T-helper 22 cell (primary cell): Measurements from ENCODE around the gene MESP2.

Experiments used
- DNase-seq: peaks from one replicate; pipeline ENCODE4 v3.0.0-alpha.2; 2020; ENCODE audit warnings: low read depth

MESP2 gene

DNA sequence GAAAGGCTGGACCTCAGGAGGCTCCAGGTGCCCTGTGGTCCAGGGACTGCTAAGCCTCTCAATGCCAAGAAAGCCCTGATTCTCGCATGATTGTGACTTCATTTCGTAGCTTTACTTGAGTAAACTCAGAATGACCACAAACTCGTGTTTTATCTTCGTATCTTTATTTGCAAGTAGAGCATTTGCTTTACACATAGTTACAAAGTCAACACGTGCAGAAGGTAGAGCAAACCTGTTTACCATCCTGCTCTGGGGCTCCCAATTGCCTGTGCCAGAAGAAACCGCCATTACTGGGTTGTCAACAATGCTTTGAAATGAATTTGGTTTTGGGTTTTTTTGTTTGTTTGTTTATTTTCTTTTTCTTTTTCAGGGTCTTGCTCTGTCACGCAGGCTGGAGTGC, 19.2 kb upstream of the MESP2 start:
- no peak for DNase-seq

DNA sequence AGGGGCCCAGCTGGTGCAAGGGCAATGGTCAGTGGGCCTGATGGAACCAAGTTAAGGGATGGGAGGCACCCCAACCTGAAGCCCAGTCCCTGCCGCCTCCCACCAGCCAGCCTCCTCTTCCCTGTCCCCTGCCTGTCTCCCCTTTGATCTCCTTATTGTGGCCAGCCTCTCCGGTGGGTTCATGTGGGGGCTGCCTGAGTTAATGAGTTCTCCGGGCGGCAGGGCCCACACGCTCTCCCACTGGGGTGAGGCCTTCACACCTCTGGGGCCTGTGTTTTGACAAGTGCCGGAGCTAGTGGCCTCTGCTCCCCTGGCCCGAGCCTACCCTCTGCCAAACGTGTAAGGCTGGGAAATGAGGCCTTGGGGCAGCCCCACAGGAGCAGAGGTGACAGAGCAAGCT, 17.8 kb upstream of the MESP2 start:
- no peak for DNase-seq

DNA sequence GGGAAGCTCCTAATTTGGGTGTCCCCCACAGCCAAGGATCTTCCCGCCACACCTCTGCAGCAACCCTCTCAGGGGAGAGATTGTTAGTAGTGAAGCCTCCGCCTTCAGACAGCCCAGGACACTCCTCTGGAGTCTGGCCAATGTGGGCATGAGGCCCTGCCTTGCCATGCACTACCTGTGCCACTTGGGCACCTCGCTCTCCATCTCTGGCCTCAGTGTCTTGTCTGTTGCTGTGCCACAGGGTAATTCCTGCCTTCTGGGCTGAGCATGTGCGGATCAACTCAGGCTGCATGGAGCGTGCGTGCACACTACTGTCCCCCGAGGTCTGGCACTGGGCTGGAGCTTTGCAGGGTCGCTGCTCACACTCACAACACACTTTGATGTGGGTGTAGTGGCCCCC, 17.2 kb upstream of the MESP2 start:
- DNase-seq = no peak

DNA sequence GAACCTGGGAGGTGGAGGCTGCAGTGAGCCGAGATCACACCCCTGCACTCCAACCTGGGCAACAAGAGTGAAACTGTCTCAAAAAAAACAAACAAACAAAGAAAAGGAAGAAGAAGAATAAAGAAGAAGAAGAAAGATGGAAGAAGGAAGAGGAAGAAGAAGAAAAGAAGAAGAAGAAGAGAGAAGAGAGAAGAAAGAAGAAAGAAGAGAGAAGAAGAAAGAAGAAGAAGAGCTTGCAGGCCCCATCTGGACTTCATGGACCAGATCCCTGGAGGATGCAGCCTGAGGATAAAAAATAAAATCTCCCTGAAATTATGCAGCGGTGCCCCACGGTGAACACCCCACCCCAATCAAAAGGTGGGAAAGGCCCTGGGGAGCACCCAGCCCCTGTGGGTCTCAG, 16.3 kb upstream of the MESP2 start:
- DNase-seq = no peak

DNA sequence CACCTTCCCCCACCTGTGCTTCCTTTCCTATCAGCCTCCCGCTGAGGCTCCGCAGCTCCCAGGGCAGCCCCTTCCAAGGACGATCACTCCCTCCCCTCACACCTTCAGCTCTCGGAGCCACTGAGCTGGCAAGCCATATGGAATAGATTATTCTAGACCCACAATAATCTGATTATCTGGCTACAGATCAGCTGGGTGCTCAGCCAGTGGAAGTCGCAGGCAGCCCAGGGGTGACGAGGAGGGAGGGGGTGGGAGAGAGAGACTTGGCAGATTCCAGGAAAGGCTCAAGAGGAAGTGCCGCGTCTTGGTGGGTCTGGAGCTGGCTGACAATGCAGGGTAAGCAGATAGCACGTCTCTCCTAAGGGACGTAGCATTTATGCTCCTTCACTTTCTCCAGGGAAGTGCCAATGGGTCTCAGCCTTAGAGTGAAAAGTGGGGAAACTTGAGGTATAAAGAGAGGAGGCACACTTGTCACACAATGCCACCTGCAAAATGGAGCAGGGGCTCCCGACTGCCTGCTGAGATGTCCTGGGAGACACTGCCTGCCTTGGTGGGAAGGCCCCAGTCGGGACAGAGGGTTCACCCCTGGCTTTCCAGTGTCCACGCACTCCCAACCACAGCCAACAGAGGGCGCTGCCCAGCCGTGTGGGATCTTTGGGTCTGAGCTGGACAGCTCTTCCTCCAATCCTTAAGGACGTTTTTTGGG, 15.7 kb upstream of the MESP2 start:
- DNase-seq = no peak

DNA sequence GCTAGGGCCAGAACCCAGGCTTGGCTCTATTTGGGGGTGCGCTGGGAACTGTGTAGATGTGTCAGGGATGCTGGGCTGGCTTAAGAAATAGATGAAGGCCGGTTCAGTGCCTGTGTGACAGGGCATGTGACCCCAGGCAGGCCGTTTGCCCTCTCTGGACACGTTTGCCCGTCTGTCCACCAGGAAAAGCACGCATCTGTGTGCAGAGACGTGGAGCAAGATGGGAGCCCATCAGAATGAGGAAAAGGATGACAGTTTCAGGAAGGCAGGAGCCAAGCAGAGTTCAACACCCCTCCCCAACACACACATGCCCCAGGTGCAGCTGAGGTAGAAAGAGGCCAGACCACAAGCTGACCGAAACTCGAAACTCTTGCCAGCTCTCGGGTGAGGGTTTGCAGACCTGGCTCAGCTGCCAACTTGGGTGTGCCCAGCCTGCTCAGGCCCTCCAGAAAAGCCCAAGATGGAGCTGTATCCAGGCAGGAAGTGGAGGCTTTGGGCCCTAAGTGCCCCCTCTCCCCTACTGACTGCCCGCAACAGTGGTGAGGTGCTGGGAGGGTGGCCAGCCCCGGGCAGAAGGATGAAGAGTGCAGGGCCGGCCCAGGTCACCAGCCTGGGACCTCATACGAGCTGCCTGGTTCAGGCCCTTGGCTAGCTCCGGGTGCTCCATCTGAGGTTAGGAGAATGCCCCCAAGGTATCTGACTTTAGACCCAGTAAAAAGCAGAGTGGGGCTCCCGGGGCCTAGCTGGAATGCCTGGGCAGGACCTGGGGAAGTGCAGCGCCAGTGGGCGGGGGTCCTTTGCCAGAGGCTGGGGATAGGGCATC, 14.9 kb upstream of the MESP2 start:
- DNase-seq = no peak

DNA sequence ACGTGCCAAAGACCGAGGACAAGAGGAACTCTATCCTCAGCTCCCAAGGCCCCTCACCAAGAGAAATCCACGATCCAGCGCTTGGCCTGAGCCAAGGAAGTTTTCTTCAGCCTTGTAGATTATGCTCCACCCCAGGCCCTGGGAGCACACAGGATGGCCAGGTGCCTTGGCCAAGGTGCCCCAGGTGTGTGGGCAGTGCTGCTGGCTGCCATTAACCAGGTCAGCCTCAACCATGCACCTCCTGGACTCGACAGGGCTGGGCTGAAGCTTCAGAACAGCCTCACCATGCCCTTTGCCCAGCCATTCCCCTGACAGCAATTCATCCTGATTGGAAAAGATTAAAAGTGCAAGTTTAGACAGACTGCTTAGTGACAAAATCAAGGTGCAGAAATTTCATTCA, 14.2 kb upstream of the MESP2 start:
- no peak for DNase-seq

DNA sequence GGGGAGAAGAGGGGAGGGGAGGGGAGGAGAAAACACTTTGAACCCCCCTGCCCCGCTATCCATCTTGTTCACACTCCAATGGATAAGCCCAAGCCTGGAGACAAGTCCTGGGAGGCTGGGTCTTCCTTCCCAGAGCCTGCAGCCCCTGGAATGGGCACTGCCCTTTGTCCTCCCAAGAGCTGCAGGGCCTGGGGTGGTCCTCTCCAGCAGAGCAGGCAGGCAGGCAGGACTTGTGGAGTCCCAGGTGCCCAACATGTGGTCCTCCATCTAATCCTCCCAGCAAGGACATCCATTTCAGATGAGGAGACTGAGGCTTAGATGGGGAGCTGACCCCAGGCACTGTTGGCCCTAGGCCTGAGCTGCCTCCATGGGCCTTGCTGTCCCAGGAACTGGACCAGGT, 10.4 kb upstream of the MESP2 start:
- DNase-seq = no peak

DNA sequence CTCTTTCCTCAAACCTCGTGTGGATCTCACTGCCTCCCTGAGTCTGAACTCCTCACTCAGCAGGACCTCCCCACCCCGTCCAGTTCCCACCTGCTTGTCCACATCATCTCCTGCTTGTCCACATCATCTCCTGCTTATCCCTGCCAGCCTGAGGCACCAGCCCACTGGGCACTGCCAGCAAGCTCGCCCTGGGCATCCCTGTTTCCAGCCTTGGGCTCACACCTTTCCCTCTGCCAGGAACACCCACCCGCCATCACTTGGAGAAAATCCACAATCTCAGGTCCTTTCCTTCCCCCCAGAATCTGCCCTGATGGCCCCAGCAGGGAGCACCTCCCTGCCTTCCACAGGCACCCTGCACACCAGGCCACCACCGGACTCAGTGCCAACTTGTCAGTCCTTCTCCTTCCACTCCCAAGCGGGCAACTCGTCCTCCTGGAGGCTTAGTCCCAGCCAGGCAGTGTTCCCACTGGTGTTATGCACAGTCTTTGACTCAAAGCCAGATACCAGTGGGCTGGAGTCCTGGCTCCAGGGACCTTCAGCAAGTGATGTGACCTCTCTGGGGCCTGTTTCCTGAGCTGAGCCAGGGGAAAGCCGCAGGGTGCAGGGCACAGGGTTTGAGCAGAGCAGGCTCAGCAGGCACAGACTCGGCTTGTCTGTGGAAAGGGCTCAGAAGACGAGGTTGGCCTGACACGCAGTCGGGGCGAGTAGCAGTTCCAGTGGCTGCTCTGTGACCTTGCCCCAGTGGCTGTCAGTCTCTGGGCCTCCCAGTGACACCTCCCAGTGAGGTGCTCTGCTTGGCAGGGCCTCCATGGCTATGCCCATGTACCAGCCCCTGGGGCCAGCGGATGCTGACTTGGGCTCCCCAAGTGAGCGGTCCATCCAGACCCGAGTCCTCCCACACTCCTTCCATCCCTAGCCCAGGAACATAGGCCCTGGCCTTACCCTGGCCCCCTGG, 9.5 kb upstream of the MESP2 start:
- no peak for DNase-seq

DNA sequence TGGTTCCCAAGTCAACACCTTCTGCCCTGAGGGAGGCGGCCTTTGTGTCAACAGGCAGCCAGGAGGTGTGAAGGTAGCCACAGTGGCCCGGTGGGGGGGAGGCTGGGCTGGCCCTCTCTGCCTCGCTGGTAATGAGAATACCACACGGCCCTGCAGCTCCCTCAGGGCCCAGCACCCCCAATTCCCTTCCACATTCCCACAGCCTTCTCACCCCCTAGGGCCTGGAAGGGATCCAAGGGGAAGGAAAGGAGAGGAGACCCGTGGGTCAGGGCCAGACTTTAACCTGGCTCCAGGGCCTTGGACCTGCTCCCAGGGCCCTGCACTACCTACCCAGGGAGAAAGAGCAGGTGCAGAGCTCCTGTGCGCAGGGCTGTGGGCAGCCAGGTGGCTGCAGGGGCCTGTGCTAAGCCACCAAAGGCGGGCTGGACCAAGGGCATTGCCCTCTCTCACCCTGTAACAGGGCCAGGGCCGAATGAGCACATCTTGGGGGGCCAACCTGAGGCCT, 8.7 kb upstream of the MESP2 start:
- DNase-seq = no peak

DNA sequence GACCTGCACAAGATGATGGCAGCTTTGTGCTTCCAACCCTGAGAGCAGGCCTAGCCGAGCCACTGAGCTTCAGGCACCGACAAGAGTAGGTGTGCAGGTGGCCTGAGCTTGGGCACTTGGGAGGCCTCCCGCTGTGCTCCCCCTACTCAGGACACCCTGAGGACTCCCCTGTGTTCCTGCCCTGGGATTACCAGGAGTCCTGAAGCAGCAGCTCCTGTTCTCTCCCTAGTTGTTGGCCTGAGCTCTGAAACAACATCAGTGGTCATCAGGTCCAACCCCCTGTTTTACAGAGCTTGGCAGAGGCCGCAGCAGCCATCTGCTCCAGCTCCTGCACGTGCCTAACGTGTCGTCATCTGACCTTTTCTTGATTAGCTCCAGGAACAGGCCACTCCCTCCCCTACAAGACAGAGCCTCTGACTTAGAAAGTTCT, 8.0 kb upstream of the MESP2 start:
- DNase-seq = no peak

DNA sequence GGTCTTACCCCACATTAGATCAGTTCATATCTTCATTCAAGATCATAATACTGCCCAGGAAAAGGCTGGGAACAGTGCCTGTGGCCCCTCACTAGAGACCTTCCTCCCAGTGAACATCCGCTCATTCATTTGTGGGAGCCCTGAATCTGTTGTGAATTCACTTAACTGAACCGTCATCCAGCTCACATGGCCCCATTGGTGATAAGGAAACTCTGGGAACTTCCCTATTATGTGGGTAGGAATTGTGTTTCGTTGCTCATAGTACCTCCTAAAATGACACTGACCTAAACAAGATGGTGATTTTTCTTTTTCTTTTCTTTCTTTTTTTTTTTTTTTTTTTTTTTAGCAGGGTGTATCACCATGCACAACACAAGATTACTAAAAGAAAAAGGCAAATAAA, 6.8 kb upstream of the MESP2 start:
- DNase-seq = no peak

DNA sequence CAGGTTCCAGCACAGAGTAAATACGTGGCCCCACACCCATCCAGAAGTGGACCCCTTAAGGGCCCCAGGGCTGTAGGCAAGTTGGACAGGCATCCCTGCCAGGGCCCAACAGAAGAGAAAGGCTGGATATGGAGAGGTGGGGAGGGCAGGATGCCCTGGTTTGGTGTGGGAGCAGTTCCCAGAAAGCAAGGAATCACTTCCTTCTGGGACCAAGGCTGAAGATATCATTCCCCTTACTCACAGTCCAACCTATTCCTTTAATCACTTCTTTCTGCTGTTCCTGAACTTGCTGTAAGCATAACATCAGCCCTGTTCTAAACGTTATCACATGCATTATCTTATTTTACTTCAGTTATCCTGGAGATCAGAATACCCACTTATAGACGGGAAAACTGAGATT, 6.1 kb upstream of the MESP2 start:
- no peak for DNase-seq

DNA sequence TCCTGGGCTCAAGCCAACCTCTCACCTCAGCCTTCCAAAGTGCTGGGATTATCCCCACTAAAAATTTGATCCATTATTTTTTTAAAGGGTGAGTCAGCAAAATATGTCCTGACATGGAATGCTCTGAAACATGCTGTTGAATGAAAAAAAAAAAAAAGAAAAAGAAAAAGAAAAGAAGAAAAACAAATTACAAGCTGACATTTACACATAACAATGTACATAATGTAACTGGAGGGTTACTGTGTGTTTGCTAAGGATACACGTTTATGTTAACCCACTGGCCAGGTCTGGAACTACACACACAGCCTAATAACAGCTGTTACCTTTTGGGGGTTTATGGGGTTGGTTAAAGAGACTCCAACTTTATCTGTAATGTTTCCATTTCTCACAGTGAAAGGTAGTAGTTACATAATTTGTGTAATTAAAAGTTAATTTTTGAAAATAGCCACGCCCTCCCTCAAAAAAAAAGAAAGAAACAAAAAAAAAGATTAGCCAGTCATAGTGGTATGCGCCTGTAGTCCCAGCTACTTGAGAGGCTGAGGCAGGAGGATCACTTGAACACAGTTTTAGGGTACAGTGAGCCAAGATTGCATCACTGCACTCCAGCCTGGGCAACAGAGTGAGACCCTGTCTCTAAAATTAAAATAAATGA, 3.1 kb upstream of the MESP2 start:
- no peak for DNase-seq

DNA sequence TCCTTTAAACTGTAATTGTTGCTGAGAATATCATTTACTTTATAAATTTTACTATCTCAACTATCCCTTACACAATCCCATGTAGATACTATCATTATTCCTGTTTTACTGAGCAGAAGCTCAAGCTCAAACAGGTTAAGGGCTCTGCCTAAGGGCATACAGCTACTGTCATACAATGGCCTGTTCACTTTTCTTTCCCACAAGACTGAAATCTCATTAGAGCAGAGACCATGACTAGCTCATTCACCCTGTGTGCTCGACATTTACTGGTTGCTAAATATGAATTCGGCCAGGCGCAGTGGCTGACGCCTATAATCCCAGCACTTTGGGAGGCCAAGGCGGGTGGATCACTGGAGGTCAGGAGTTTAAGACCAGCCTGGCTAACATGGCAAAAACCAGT, 1.6 kb upstream of the MESP2 start:
- no peak for DNase-seq

DNA sequence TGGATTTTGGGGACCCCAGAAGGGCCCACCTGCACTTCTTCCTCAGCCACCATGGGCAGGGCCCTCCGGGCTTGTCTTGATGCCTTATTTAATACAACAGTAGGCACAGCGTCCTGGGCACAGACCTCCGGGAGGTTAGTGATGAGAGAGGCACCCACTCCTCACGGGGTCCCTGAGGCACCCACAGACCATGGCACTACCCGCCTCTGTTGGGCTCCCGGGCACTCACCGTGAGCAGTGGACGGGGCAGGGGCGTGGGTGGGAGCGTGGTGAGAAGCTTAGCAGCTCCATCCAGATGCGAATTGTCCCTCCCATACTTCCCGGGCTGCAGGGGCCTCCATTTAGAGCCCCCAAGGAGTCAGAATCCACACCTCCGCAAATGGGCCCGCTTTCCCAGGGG, 317 bp upstream of the MESP2 start:
- DNase-seq = no peak

DNA sequence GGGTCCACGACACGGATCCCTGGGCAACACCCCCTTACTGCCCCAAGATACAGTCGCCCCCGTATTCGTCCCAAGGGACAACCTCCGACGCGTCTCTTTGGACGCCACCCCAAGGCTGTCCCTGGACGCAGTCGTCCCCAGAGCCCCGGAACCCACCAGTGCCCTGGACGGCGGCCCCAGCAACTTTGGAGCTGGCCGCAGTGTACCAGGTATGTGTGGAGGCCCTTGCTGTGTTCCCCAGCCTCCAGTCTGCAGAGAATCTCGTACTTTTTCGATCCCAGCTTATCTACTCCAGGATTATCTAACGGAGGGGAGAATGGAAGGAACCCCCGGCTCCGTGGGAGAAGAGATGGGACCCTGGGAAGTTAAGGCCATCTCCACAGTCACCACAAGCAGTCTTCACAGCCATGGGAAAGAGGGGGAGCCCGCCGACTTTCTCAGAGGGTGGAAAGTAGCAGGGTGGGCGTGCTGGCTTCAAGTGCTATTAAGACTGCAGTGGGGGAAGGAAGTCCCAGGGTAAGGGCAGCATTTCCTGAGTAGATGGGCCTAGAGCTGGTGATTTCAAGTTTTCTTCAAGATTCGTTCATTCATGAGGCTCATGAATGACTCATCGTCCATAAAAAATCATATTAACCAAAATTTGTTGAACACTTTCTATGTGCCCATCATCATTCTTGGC, 1.1 kb downstream of the MESP2 start:
- no peak for DNase-seq

DNA sequence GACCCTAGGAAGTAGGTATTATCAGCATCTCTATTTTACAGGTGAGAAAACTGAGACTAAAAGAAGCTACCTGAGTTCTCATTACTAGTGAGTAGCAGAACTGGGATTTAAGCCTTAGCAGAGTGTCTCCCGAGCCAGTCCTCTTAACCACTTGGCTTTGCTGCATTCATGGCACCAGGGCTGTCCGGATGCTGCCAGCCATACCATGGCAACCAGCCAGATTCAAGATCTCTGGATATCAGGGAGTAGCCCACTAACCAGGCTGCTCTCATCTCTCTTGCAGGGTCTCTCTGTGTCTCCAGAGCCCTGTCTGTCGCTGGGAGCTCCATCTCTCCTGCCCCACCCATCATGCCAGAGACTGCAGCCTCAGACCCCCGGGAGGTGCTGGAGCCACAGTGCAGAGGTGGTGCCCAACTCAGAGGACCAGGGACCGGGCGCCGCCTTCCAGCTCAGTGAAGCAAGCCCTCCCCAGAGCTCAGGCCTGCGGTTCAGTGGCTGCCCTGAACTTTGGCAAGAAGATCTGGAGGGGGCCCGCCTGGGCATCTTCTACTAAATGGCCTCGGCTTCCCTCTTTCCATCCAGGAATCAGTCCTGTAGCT, 1.7 kb downstream of the MESP2 start:
- no peak for DNase-seq

DNA sequence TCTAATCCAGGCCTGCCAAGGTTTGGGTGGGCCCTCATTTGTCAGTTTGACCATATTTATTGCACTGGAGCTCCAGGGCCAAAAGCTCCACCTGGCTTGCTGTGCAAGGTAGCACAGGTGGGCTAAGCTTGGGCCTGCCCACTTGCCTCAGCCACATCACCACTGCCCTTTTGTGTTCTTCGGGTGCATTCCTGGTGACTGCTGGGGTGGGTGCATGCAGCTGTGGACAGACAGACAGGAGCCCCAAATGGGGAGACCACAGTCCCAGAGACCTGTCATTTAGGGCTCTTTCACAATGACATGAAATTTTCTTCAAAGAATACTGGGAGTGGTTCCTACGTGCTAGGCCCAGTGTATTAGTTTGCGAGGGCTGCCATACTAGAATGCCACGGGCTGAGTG, 2.7 kb downstream of the MESP2 start:
- no peak for DNase-seq

DNA sequence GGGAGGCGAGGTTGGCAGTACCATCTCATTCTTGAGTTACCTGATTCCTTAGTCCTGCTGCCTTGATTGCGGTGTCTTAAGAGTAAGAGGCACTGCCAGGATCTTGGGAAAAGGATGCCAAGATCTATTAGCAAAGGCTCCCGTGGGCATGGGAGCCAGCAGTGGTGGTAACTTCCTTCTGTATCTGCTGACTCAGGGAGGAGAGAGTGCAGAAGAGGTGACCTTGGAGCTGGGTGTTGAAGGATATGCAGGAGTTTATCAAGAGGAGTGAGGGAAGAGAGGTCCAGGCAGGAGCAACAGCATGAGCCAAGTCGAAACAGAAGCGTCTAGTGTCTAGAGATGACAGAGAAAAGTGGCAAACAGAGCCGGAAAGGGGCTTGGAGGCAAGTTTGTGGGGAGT, 4.5 kb downstream of the MESP2 start:
- DNase-seq = no peak

DNA sequence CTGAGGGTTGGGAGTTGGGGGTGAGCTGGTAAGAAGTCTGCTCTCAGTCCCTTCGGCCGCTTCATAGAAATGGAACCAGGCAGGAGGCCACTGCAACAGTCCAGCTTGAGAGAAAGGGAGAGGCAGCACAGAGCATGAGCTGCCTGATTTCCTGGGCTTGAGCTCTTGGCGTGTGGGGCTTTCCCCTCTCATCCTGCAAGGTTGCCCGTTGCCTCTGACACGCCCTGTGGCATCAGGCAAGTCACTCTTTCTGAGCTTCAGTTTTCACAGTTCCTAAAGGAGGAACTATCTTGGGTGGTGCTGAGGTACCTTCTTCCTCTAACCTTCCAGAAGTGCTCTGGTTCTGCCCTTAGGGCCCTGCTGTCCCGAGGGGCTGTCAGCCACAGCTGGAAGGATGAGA, 4.9 kb downstream of the MESP2 start:
- DNase-seq = no peak
